ENCODE measurements around the gene ANO6. TPM values are rescaled to one million over a fixed set of nuclear protein-coding genes. Genes with fewer than 3 reads are reported as not detected.

ANO6 gene
- total RNA-seq, 2 experiments from 2014 or later = 13.1 to 13.6 TPM

DNA sequence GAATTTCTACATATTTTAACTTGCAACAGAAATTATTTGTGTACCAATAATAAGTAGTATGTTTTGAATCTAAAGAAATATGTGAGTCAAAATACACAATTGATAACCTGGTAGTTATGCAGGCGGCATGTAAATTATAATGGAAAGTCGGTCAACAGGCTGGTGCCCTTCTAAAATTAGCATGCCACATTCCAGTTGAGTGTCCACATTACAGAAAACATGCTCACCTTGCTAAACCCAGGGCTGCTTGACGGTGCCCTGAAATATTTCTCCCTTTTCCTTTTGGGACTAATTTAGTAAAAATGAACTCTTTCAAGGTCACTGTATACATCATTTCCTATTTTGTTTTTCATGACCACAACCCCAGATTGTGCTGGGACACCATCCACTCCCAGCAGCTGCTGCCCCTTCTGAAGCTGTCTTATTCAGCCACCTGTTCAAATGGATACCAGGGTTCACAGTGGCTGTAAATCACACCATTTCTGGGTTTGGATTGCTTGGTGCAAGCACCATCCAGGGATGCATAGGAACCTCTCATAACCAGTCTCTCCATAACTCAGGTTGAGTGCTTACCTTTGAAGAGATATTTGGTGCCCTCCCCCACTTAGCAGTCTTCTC, 110.6 kb downstream of the ANO6 start:
- Mint-ChIP-seq H3K27me3 (no peaks in the 10 kb centered on the region), H3K4me3 (no peak overlapping the region), H3K9me3 (no peaks in the 10 kb centered on the region), H3K27ac (no peak overlapping the region), H3K36me3 (ENCODE audit: low read depth) (peaks cover under 1% of the 10 kb centered on the region), H3K4me1 (ENCODE audit: low read depth) (peaks cover 11% of the 10 kb centered on the region)
- ATAC-seq = no peak
- CTCF ChIA-PET = no interaction called here
- TF ChIP-seq, protein P1, sequence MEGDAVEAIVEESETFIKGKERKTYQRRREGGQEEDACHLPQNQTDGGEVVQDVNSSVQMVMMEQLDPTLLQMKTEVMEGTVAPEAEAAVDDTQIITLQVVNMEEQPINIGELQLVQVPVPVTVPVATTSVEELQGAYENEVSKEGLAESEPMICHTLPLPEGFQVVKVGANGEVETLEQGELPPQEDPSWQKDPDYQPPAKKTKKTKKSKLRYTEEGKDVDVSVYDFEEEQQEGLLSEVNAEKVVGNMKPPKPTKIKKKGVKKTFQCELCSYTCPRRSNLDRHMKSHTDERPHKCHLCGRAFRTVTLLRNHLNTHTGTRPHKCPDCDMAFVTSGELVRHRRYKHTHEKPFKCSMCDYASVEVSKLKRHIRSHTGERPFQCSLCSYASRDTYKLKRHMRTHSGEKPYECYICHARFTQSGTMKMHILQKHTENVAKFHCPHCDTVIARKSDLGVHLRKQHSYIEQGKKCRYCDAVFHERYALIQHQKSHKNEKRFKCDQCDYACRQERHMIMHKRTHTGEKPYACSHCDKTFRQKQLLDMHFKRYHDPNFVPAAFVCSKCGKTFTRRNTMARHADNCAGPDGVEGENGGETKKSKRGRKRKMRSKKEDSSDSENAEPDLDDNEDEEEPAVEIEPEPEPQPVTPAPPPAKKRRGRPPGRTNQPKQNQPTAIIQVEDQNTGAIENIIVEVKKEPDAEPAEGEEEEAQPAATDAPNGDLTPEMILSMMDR (IDR thresholded peaks at IDR 0.05) = no peak
- intact Hi-C loops (cut with micrococcal nuclease) = no loop called here
- POLR2A ChIA-PET = no interaction called here
- no peak for DNase-seq

DNA sequence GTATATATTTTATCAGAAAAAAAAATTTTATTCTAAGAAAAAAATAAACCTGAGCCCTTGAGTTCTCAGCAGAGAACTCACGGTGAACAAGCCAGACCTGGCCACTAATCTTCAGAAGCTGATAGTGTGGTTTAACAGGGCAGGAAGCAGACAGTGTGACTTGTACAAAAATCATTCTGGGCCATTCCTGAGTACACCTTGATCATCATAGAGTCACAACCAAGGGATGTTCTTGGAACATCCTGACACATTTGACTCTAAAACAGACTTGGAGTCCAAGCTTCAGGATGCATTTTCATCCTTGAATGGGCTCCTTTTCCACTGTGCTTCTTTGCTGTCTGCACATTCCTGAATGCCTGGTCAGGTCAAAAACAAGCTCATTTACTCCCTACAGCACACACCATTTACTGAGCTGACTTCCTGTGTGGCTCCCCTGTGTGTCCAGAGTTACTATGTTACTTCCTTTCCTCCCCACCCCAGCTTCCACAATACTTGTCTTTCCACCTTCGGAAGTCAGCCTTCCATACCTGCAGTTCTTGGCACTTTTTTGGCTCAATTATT, 112.0 kb downstream of the ANO6 start:
- Mint-ChIP-seq H3K27me3 (no peaks in the 10 kb centered on the region), H3K4me3 (no peak overlapping the region), H3K36me3 (ENCODE audit: low read depth) (peaks cover 13% of the 10 kb centered on the region), H3K9me3 (no peaks in the 10 kb centered on the region), H3K4me1 (ENCODE audit: low read depth) (peaks cover 11% of the 10 kb centered on the region), H3K27ac (no peak overlapping the region)
- intact Hi-C loops (cut with micrococcal nuclease) = no loop called here
- TF ChIP-seq, protein P1 (IDR thresholded peaks at IDR 0.05) = no peak
- ChIA-PET POLR2A (no interaction called here), CTCF (no interaction called here)
- no peak for DNase-seq
- ATAC-seq = no peak

DNA sequence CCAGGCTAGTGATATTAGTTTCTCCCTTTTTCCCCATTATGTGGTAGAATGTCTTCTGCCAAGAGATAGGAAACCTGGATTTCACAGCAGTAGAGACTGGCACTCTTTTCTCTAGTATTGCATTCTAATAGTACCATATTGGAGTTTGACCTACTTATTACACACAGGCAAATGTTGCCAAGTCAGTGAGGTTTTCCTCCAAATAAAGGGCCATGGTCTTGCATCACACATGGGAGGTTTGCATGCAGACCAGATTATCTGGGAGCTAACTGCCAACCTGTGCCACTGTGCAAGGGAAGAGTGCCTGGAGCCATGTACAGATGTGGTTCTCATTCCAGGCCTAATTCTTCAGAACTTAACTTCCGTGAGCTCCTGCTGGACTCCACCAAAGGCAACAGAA, 113.3 kb downstream of the ANO6 start:
- CTCF ChIA-PET = no interaction called here
- POLR2A ChIA-PET = interaction anchor here (1.1 kb wide), 1 partner anchor 114 kb away, joined by 3 read pairs; the partner anchor contains the start of gene ANO6
- Mint-ChIP-seq H3K27me3 (no peaks in the 10 kb centered on the region), H3K4me3 (no peak overlapping the region), H3K27ac (no peak overlapping the region), H3K36me3 (ENCODE audit: low read depth) (peaks cover 13% of the 10 kb centered on the region), H3K9me3 (no peaks in the 10 kb centered on the region), H3K4me1 (ENCODE audit: low read depth) (peaks cover 10% of the 10 kb centered on the region)
- intact Hi-C loops (cut with micrococcal nuclease) = no loop called here
- DNase-seq (no peak), ATAC-seq (no peak)
- TF ChIP-seq, protein P1 (IDR thresholded peaks at IDR 0.05) = no peak

DNA sequence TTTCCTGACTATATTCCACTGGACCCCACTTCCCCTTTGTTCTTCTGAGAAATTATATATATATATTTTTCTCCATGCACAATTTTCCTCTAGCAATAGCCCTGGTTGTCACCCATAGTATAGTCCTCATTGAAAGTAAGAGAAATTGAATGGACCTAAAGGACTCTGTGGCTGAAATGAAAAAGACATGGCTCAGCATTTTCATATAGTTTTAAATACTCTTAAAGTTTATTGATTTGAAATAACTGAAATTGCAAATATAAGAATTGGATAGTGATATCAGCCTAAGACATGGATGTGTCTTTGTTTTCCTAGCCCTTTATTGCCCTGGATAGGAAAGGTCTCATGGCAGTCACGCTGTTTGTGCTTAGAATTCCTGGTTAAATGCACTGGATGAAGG, 113.8 kb downstream of the ANO6 start:
- TF ChIP-seq, protein P1 (IDR thresholded peaks at IDR 0.05) = no peak
- no peak overlapping the region for H3K4me3 Mint-ChIP-seq
- intact Hi-C loops (cut with micrococcal nuclease) = no loop called here
- no peaks in the 10 kb centered on the region for H3K9me3 Mint-ChIP-seq
- H3K27ac Mint-ChIP-seq = no peak overlapping the region
- POLR2A ChIA-PET = interaction anchor here (1.1 kb wide), 1 partner anchor 114 kb away, joined by 3 read pairs; the partner anchor contains the start of gene ANO6
- CTCF ChIA-PET = no interaction called here
- H3K27me3 Mint-ChIP-seq = no peaks in the 10 kb centered on the region
- ATAC-seq (no peak), DNase-seq (no peak)
- H3K36me3 Mint-ChIP-seq (ENCODE audit: low read depth) = peaks cover 13% of the 10 kb centered on the region
- H3K4me1 Mint-ChIP-seq (ENCODE audit: low read depth) = peaks cover 6% of the 10 kb centered on the region

DNA sequence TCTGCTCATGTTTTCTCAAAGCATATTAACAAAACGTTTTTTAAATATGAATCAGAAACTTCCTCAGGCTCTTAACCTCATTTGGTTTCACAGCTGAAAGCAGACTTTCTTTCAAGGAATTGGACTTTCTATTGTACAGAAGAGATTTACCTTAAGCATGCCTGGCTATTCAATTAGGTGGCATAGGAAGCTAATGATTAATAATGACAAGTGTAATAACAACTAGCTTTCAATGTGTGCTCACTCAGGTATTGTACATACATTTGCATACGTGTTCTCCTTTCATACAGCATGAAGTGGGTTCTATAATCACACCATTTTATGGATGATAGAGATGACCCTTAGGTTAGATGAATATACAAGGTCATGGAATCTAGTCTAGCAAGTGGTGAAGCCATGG, 115.7 kb downstream of the ANO6 start:
- no peak for DNase-seq
- peaks cover 13% of the 10 kb centered on the region for H3K36me3 Mint-ChIP-seq (ENCODE audit: low read depth)
- H3K27me3 Mint-ChIP-seq = no peaks in the 10 kb centered on the region
- H3K9me3 Mint-ChIP-seq = no peaks in the 10 kb centered on the region
- TF ChIP-seq, protein P1 (IDR thresholded peaks at IDR 0.05) = no peak
- no peak for ATAC-seq
- ChIA-PET CTCF (no interaction called here), POLR2A (no interaction called here)
- no peak overlapping the region for H3K27ac Mint-ChIP-seq
- H3K4me1 Mint-ChIP-seq (ENCODE audit: low read depth) = peaks cover 4% of the 10 kb centered on the region
- intact Hi-C loops (cut with micrococcal nuclease) = no loop called here
- H3K4me3 Mint-ChIP-seq = no peak overlapping the region
